A172 (cell line): Measurements from ENCODE around the gene SMC6. TPM values are rescaled to one million over a fixed set of nuclear protein-coding genes. Genes with fewer than 3 reads are reported as not detected.

Source experiments
- DNase-seq: peaks from one replicate; pipeline ENCODE4 v3.0.0-alpha.2; 2015; ENCODE audit warnings: low spot score
- total RNA-seq: library from RNA; depleted of rRNA; stranded (reverse); fragments of >200 nt; shearing (Covaris generic); gene quantifications from 2 replicates; pipeline ENCODE4 v1.2.3, GENCODE V29; 2014

SMC6 gene
- total RNA-seq, 1 experiment from 2014 or later, result 38.6 TPM

DNA sequence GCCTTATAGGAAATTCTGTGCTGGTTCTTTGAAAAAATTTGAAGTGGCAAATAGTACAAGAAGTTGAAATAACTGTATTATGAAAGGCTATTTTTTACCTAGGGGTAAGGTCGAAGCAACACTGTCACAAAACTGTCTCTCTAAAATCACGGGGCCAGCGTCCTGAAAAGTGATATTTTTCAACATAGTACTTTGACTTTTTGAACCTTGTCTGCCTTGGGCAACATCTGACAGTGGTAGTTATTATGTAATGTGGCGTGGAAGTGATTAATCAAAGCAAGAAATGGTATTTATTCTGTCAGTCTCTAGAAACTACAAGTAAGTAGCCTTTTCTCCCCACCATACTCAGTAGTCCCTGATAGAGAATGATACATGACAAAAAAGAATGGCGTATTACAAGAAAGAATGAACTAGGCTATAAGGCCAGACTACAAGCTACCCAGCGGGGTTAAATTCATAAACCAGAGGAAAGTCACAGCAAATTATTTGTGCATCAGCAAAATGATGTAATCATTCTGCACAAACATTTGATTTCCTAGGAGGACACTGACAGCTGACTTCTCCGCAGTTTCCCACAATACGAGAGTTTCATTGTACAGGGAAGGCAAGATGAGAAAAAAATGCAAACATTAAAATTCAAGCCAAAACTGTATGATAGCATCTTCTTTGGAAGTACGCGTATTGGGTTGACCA is 10.2 kb upstream of the SMC6 start:
- DNase-seq, result no peak

GRCh38 chr2:17762451-17762850 is 8.8 kb upstream of the SMC6 start:
- DNase-seq, result no peak

DNA sequence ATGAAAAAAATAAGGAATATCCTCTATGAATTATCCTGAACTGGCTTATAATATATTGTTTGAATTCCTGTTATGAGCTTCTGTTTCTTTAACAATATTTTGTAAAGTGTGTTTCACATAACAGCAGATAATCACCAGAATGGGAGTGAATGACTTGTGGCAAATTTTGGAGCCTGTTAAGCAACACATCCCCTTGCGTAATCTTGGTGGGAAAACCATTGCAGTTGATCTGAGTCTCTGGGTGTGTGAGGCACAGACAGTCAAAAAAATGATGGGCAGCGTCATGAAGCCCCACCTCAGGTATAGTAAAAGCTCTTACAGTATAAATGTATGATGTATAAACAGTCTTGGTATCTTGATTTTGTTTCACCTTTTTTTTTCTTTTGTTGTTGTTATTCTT is 6.2 kb upstream of the SMC6 start:
- no peak for DNase-seq

DNA sequence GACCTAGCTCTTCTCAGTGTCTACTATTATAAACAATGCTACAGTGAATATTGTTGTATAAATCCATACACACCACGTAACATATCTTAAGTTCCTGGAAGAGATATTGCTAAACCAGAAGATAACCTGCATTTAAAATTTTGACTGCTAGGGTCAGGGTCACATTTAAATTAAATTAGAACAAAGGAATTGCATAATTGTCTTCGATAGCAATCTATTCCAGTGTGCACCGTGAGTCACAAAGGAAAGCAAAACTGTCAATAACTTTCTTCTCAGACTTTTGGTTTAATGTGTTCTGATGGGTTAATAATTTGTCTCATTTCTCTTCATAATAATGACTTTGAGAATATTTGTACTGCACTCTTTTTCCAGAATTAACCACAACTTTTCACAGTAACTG is 4.5 kb upstream of the SMC6 start:
- no peak for DNase-seq

- DNase-seq, result peak; percentile 21
Observed at GRCh38 chr2:17757321-17757720, 3.7 kb upstream of the SMC6 start.

GRCh38 chr2:17756668-17757067 is 3.1 kb upstream of the SMC6 start:
- no peak for DNase-seq

DNA sequence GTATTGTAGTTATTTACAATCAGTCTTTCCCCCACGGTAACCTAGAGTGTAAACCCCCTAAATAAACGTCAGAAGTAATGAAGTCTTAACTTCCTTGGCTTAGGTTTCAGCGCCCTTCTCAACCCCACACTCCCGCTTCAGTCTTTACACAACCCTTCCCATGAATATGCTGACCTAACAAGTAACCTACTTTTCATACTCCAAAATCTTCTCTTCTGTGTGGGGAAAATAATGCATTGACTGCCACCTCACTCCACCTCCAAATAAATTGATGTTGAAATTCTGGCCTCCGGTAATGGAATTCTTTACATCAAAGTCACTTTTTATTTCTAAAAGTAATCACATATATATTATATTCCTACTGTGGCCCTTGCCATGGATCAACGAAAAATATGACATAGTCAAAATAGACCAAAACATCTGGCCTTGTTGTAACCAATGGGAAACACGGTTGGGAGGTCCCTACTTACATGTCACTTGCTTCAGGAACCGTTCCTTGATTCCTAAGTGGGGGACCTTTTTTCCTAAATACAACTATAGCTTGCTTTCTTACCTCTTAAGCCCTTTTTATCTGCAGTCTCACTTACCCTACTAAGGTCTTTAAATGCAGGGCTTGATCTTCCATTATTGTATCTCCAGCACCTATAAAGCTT is 1.3 kb upstream of the SMC6 start:
- peak; percentile 10 for DNase-seq

DNA sequence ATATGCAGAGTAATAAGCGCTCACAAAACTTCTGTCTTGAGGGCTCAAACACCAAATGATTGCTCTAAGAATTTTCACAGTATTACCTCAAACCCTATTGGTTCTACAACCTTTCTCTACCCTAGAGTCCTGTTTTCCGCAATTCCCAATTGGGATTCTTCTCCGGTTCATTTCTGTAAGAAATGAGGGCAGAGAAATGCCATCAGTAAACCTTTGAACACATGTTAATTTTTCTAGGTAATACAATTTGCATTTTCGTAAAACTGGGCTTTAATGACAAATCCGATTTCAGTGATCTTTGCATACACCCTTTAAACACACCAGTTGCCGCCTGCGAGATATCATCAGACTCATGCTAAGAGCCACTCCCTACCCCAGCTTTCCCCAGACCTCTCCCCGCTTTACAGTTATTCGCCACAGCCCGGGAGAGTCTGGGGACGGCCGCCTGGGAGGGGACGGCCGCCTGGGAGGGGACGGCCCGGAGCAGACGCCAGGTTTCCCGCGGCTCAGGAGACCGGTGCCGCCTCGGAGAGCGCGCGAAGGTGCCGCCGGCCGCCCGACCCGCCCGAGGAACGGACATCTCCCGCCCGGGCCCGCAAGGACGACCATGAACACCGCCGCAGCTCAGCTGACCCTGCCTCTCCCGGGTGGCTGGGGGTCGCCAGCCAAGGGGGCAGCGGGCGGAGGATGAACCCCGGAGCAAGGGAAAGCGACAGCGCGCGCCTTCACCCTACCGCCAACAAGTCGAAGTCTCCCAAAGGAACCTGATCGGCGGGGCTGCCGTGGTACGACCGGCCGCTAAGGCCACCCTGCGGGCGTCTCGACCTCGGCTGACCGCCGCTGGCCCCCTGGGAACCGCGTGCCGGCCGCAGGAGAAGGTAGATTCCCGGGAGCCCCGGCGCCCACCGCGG is 463 bp downstream of the SMC6 start:
- DNase-seq, result peak; percentile 28

DNA sequence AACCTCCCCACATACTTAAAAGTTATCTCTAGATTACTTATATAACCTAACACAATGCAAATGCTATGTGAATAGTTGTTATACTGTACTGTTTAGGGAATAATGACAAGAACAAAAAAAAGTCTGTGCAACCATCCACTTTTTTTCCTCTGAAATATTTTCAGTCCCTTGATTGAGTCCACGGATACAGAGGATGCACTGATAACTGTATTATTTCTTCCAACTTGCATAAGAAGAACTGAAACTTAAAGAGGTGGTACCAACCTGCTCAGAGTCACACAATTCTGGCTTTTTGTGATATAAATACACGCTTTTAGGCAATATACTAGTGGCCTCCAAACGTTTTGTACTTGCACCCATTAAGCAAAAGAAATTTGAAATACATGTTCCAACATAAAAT is 1.4 kb downstream of the SMC6 start:
- DNase-seq, result no peak

DNA sequence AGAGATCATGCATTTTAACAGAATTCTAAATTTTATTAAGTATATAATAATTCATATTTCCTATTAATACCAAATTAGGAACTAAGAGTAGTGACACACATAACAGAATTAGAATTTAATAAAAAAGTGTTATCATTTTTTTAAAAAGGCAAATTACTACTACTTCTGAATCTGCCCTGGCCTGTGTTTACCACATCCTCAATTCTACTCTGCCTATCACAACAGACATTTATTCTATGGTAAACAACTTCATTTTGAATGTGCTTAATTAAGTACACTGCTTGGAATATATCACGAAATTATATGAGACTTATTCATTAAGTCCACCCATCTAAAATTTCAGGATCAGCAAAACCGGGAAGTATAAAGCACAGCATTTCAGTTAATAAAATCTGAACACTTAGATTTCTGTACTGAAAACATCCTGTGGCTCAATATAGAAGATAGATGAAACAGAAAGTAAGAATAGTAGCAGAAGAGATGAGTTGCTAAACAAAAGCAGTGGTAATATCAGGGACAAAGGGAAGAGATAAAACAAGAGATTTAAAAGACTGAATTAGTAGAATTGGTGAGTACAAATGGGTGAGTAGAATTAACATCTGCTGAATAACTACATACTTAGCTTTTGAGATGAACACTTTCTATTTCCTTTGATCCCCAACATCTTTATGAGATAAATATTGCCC is 3.7 kb downstream of the SMC6 start:
- no peak for DNase-seq

GRCh38 chr2:17748745-17749144 is 4.9 kb downstream of the SMC6 start:
- DNase-seq, result no peak

- peak; percentile 76 for DNase-seq
Observed at GRCh38 chr2:17747684-17748452, 5.7 kb downstream of the SMC6 start.

GRCh38 chr2:17740203-17740602 is 13.4 kb downstream of the SMC6 start:
- DNase-seq, result no peak

DNA sequence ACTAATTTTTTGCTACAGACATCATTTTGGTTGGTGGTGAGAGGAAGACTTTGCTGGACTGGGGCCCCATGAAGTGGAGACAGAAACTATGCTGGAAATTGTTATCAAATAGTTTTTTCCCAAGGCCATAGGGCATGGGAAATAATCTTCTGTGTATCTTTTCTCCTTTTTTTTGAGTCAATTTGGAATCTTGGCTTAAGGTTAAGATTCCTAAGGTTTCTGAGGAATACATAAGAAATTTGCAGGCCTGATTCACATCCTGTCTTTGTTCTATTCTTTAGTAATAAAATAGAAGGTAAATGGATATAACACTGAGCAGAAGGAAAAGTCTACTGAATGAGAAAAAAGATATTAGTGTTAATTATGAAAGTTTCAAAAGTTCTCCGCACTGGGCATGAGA is 16.6 kb downstream of the SMC6 start:
- DNase-seq, result no peak

- no peak for DNase-seq
Observed at GRCh38 chr2:17735864-17736263, 17.7 kb downstream of the SMC6 start.

GRCh38 chr2:17733599-17733998 is 20.0 kb downstream of the SMC6 start:
- DNase-seq, result no peak

GRCh38 chr2:17729880-17730279 is 23.7 kb downstream of the SMC6 start:
- DNase-seq, result no peak

GRCh38 chr2:17728210-17728609 is 25.4 kb downstream of the SMC6 start:
- no peak for DNase-seq

DNA sequence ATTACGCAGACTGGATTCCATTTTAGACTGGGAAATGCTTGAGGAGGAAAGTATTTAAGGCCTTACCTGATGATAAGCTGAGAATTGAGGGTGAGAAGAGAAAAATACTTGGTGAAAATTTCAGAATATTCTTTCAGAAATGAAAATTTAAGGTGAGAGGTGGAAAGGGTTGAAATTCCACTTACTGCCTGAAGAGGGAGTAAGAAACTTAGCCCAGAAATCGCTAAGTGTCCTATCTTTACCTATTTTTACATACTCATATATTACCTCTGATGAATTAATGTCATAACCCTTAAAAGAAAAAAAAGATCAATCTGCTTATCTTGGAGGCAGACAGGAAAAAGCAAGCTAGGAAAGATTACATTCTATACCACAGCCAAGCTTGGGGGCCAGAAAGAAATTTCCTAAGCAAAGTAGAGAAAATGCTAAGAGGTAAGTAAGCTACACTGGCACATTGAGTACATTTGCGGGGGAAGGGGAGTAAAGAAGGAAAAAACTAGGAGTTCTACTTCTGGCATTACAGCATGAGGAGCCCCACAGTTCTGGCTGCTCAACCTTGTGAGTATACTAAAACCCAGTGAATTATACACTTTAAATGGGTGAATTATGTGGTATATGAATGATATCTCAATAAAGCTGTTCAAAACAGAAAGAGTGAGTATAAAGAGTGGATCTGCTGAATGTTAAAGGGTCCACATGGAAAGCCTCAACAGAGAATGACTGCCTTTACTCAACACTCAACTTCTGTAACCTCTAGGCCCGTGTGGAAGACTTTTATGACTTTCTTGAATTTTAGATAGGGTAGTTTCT is 33.8 kb downstream of the SMC6 start:
- DNase-seq, result peak; percentile 18

- DNase-seq, result no peak
Observed at GRCh38 chr2:17718689-17719088, 34.9 kb downstream of the SMC6 start.
